A549 (cell line): ENCODE data around the gene LAMB1. TPM values are rescaled to one million over a fixed set of nuclear protein-coding genes. Genes with fewer than 3 reads are reported as not detected.
A peak's percentile ranks its signal among the peaks of the same experiment; 100 is the strongest.

Source experiments
- ATAC-seq, 2 experiments: fragments of 200-7000 bp in 1 of 2; fragments of >200 bp in 1 of 2; cut with Nextera tagmentation in 1 of 2; cut with Tn5 transposase in 1 of 2; 3 replicates each; pipeline versions ENCODE4 v1.8.0 to v1.9.1; 2018 to 2020; ENCODE audit warnings: mild to moderate bottlenecking in 1 of 2, moderate library complexity in 1 of 2
- CTCF ChIA-PET: fragments of 300-600 bp; sonication (Branson Sonifier 250); formaldehyde crosslinking; extraction: SDS; loops from one replicate; lab custom pipeline; 2021; ENCODE audit warnings: antibody characterized with exemption, inconsistent platforms; lab: Yijun Ruan, JAX
- POLR2A ChIA-PET: fragments of 350-600 bp; formaldehyde crosslinking; extraction: SDS; loops from one replicate; lab custom pipeline; 2021; ENCODE audit warnings: antibody characterized with exemption, inconsistent platforms; lab: Yijun Ruan, JAX
- DNase-seq, 2 experiments: peaks; one replicate each; pipeline versions ENCODE4 v3.0.0 to v3.0.0-alpha.2; 2011 to 2016; ENCODE audit warnings: low read depth in 1 of 2, low spot score in 1 of 2
- FAIRE-seq: peaks from 2 replicates; lab custom pipeline; 2011; peaks lifted over from hg19 to GRCh38; lab: Jason Lieb, UNC
- H3K27ac ChIP-seq, 2 experiments: fragments of >200 bp; sonication (Bioruptor Twin); formaldehyde crosslinking; 3 replicates each; pipeline ENCODE4 v1.5.1; 2016 to 2017
- H3K4me1 ChIP-seq: fragments of >200 bp; sonication (Bioruptor Twin); formaldehyde crosslinking; 3 replicates; pipeline ENCODE4 v1.6.1; 2016
- H3K4me2 ChIP-seq: fragments of >200 bp; sonication (Bioruptor Twin); formaldehyde crosslinking; 3 replicates; pipeline ENCODE4 v1.6.1; 2016
- H3K4me3 ChIP-seq: fragments of >200 bp; sonication (Bioruptor Twin); formaldehyde crosslinking; 3 replicates; pipeline ENCODE4 v1.5.1; 2016
- H3K9me3 ChIP-seq: fragments of >200 bp; sonication (Bioruptor Twin); formaldehyde crosslinking; 3 replicates; pipeline ENCODE4 v1.6.1; 2016
- CHD4 ChIP-seq: fragments of 200-600 bp; sonication (generic); IDR thresholded peaks from 2 replicates; pipeline ENCODE4 v1.6.1; 2016; ENCODE audit warnings: antibody characterized with exemption, mild to moderate bottlenecking, borderline replicate concordance
- E2F6 ChIP-seq: IDR thresholded peaks from 2 replicates; pipeline ENCODE4 v1.6.1; 2012; ENCODE audit warnings: low read depth, borderline replicate concordance
- EHMT2 ChIP-seq: fragments of 200-600 bp; sonication (generic); IDR thresholded peaks from 2 replicates; pipeline ENCODE4 v1.6.1; 2016; ENCODE audit warnings: antibody characterized with exemption, low read depth, mild to moderate bottlenecking, moderate library complexity
- FOSB ChIP-seq: fragments of 250-450 bp; sonication (Bioruptor Pico); IDR thresholded peaks from 2 replicates; pipeline ENCODE4 v1.5.0; 2020; ENCODE audit warnings: mild to moderate bottlenecking, moderate library complexity
- FOSL2 ChIP-seq, 2 experiments: fragments of 450-650 bp in 1 of 2; fragments of >200 bp in 1 of 2; sonication (Bioruptor Twin) in 1 of 2; formaldehyde crosslinking; IDR thresholded peaks; 2 replicates each; pipeline versions ENCODE4 v1.5.0 to v1.6.1; 2016 to 2020; ENCODE audit warnings: mild to moderate bottlenecking in 1 of 2, moderate library complexity in 1 of 2
- FOXS1 ChIP-seq: fragments of 250-450 bp; sonication (Bioruptor Pico); IDR thresholded peaks from 2 replicates; pipeline ENCODE4 v1.5.0; 2020; ENCODE audit warnings: mild to moderate bottlenecking, moderate library complexity
- GATA3 ChIP-seq: IDR thresholded peaks from 2 replicates; pipeline ENCODE4 v1.6.1; 2012; ENCODE audit warnings: borderline replicate concordance
- HDAC2 ChIP-seq: fragments of 200-600 bp; sonication (generic); IDR thresholded peaks from 2 replicates; pipeline ENCODE4 v1.6.1; 2016
- HEYL ChIP-seq: fragments of 250-450 bp; sonication (Bioruptor Pico); IDR thresholded peaks from 2 replicates; pipeline ENCODE4 v1.8.0; 2021; ENCODE audit warnings: mild to moderate bottlenecking, moderate library complexity
- HOXA7 ChIP-seq: fragments of 250-450 bp; sonication (Bioruptor Pico); IDR thresholded peaks from 2 replicates; pipeline ENCODE4 v1.5.0; 2020; ENCODE audit warnings: mild to moderate bottlenecking, moderate library complexity
- HOXB5 ChIP-seq: fragments of 250-450 bp; sonication (Bioruptor Pico); IDR thresholded peaks from 2 replicates; pipeline ENCODE4 v1.5.0; 2020; ENCODE audit warnings: mild to moderate bottlenecking, moderate library complexity
- MAZ ChIP-seq: fragments of 150-350 bp; IDR thresholded peaks from 2 replicates; pipeline ENCODE4 v1.6.1; 2014; ENCODE audit warnings: antibody characterized with exemption, low read depth, low read length, borderline replicate concordance
- NFE2L2 ChIP-seq: fragments of 150-350 bp; conservative IDR thresholded peaks from 2 replicates; pipeline ENCODE4 v1.6.1; 2014; ENCODE audit warnings: low read length
- NPAS2 ChIP-seq: fragments of 250-450 bp; sonication (Bioruptor Pico); IDR thresholded peaks from 2 replicates; pipeline ENCODE4 v1.8.0; 2022; ENCODE audit warnings: mild to moderate bottlenecking, moderate library complexity, borderline replicate concordance
- PBX3 ChIP-seq: IDR thresholded peaks from 2 replicates; pipeline ENCODE4 v1.6.1; 2012
- PHF8 ChIP-seq: fragments of 200-600 bp; sonication (generic); IDR thresholded peaks from 2 replicates; pipeline ENCODE4 v1.6.1; 2016; ENCODE audit warnings: low read depth, mild to moderate bottlenecking, antibody characterized with exemption, moderate library complexity, borderline replicate concordance
- POLR2A ChIP-seq: IDR thresholded peaks from 2 replicates; pipeline ENCODE4 v1.6.1; 2012; ENCODE audit warnings: mild to moderate bottlenecking, low read length
- RCOR1 ChIP-seq: fragments of 150-350 bp; IDR thresholded peaks from 2 replicates; pipeline ENCODE4 v1.6.1; 2014; ENCODE audit warnings: antibody characterized with exemption, low read length, low read depth
- REST ChIP-seq: fragments of 200-600 bp; sonication (generic); IDR thresholded peaks from 2 replicates; pipeline ENCODE4 v1.6.1; 2016; ENCODE audit warnings: antibody characterized with exemption, mild to moderate bottlenecking, moderate library complexity
- ZSCAN20 ChIP-seq: fragments of 250-450 bp; sonication (Bioruptor Pico); IDR thresholded peaks from 2 replicates; pipeline ENCODE4 v1.8.0; 2022; ENCODE audit warnings: mild to moderate bottlenecking, moderate library complexity
- WGBS: methylation state at CpG from one replicate; pipeline ENCODE4 v1.1.6; 2017; ENCODE audit errors: missing lambda C conversion rate; 5-methylcytosine and 5-hydroxymethylcytosine counted together
- polyA plus RNA-seq, 4 experiments: library from polyadenylated mRNA; depleted of rRNA in 3 of 4; stranded (reverse); fragments of >200 nt; fragmentation: RNase III in 1 of 4; extraction: RNeasy Plus Mini Kit Qiagen cat#74134 plus additional on column Dnase treatment in 1 of 4; gene quantifications; 2 replicates in 3 of 4; 3 replicates in 1 of 4; pipeline ENCODE4 v1.2.3, GENCODE V29; 2011 to 2017

The LAMB1 gene
- polyA plus RNA-seq, 2 of the 4 experiments (the other 2 are of a cell fraction): 142 to 162 TPM

GRCh38 chr7:107993891-107994291 lies 9.1 kb downstream of the LAMB1 start:
- Histone ChIP-seq H3K27ac (peak overlapping the region in 1 of 2 experiments; percentile 51; a peak in 2 of 6 replicates), H3K4me1 (peaks cover 51% of the 10 kb centered on the region), H3K4me2 (no peak overlapping the region), H3K9me3 (no peaks in the 10 kb centered on the region), H3K4me3 (no peak overlapping the region)
- POLR2A ChIA-PET: interaction anchor here (0.6 kb wide), 1 partner anchor 40 kb away, joined by 7 read pairs; no protein-coding TSS in a partner anchor
- FAIRE-seq: no peak
- DNase-seq: no peak
- CTCF ChIA-PET: interaction anchor here (1.1 kb wide), 2 partner anchors 12 to 152 kb away, joined by 3 to 5 read pairs; no protein-coding TSS in a partner anchor
- TF ChIP-seq MAZ: no peak
- TF ChIP-seq NPAS2 (CRISPR knock-in tag): no peak
- no peak for TF ChIP-seq REST
- no peak for TF ChIP-seq RCOR1
- no peak for TF ChIP-seq HOXA7
- no peak for TF ChIP-seq NFE2L2
- no peak for TF ChIP-seq HEYL (CRISPR knock-in tag)
- no peak for TF ChIP-seq CHD4
- ATAC-seq: no peak
- 88% methylated on average over 1 of the region's 1 CpG for WGBS

- no peaks in the 10 kb centered on the region for H3K9me3 ChIP-seq
- H3K4me1 ChIP-seq: peaks cover 11% of the 10 kb centered on the region
- 89% methylated on average over 9 of the region's 9 CpGs for WGBS
- TF ChIP-seq GATA3 (no peak), EHMT2 (no peak), NFE2L2 (no peak), PBX3 (no peak), FOSB (CRISPR knock-in tag) (no peak), PHF8 (no peak), ZSCAN20 (CRISPR knock-in tag) (no peak), POLR2A (no peak), HOXB5 (CRISPR knock-in tag) (no peak), FOXS1 (CRISPR knock-in tag) (no peak)
- H3K4me2 ChIP-seq: no peak overlapping the region
- ATAC-seq: no peak
- no peak for DNase-seq
- ChIA-PET POLR2A (no interaction called here), CTCF (interaction anchor here (1.0 to 2.4 kb wide), 3 partner anchors 12 to 26 kb away, joined by 3 to 8 read pairs (median 3); partner anchors contain the start of gene LAMB1)
- no peak overlapping the region for H3K27ac ChIP-seq
- FAIRE-seq: no peak
- no peak overlapping the region for H3K4me3 ChIP-seq
These were observed 13.2 kb downstream of the LAMB1 start for GRCh38 chr7:107989618-107990373.

GRCh38 chr7:107982918-107983389 lies 20.0 kb downstream of the LAMB1 start:
- 45% methylated on average over 2 of the region's 2 CpGs for WGBS
- TF ChIP-seq MAZ (no peak), E2F6 (no peak), HDAC2 (no peak), FOSL2 (IDR thresholded peaks at IDR 0.05) (no peak), FOSL2 (CRISPR knock-in tag; IDR thresholded peaks at IDR 0.05) (no peak)
- ATAC-seq (peak; percentile 68 to 90; a peak in 4 of 6 replicates), FAIRE-seq (no peak), DNase-seq (peak; percentile 24 to 25)
- CTCF ChIA-PET: interaction anchor here (0.6 to 3.6 kb wide), 13 partner anchors 10 to 563 kb away, joined by 3 to 14 read pairs (median 4); partner anchors contain the start of gene LAMB1
- Histone ChIP-seq H3K4me3 (no peak overlapping the region), H3K9me3 (no peaks in the 10 kb centered on the region), H3K27ac (no peak overlapping the region), H3K4me2 (no peak overlapping the region), H3K4me1 (no peaks in the 10 kb centered on the region)
- POLR2A ChIA-PET: interaction anchor here (0.8 kb wide), 1 partner anchor 22 kb away, joined by 5 read pairs; no protein-coding TSS in a partner anchor
